Hematopoietic multipotent progenitor cell (in vitro differentiated cells): ENCODE measurements around the gene ABHD11. TPM values are rescaled to one million over a fixed set of nuclear protein-coding genes. Genes with fewer than 3 reads are reported as not detected.
"Not testable (repeated sequence)": the region's sequence is repeated elsewhere in the genome, so short reads cannot be mapped to it uniquely, and the experiment has no call there.

Experiments
- DNase-seq, 3 donors: peaks; one replicate each; pipeline ENCODE4 v3.0.0-alpha.2; 2011 to 2015; ENCODE audit warnings: low read depth in 2 of 3, low spot score in 2 of 3
- total RNA-seq: library from RNA; depleted of rRNA; stranded (reverse); fragments of >200 nt; gene quantifications from one replicate; pipeline ENCODE4 v1.2.3, GENCODE V29; 2012

ABHD11 gene
- total RNA-seq, 1 donor, result 11.3 TPM

DNA sequence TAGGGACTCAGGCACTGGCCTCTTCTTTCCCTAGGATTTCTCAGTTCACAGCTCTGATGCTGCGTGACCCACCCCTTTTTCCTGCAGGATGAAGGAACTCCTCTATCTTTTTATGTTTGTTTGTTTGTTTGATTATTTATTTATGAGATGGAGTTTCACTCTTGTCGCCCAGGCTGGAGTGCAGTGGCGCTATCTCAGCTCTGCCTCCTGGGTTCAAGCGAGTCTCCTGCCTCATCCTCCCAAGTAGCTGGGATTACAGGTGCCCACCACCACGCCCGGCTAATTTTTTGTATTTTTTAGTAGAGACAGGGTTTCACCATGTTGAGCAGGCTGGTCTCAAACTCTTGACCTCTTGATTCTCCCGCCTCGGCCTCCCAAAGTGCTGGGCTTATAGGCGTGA lies 18.2 kb downstream of the ABHD11 start:
- not testable (repeated sequence) for DNase-seq

- no peak for DNase-seq
Measured at GRCh38 chr7:73719806-73720169, 18.8 kb downstream of the ABHD11 start.

- peak in 1 of 3 donors; percentile 49 for DNase-seq
Measured at GRCh38 chr7:73718905-73719805, 19.4 kb downstream of the ABHD11 start, which contains the start of gene STX1A. Gene STX1A (minus strand): TSS chr7:73719669. CDS start chr7:73719631, 38 bp downstream.

DNA sequence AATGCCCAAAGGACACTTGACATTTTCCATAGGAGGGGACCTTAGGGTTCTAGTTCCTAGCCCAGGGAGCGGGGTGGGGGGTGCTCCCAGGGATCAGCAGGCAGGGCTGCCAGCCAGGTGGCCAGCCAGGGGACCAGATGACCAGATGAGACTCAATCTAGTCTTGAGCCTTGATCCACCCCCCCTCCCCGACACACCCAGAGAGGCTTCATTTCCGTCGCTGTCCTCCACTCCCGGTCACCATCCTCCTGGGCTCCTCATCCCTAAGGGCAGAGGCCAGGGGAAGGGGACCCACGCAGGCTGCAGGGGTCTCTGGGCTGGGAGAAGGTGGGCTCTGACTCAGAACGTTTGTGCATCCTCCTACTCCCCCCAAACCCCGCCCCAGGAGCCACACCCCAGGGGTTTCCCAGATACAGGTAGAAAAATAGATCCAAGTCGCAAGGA lies 20.1 kb downstream of the ABHD11 start:
- DNase-seq, result no peak

- DNase-seq, result peak in 2 of 3 donors; percentile 95 to 97
Measured at GRCh38 chr7:73717991-73718405, 20.6 kb downstream of the ABHD11 start.

DNA sequence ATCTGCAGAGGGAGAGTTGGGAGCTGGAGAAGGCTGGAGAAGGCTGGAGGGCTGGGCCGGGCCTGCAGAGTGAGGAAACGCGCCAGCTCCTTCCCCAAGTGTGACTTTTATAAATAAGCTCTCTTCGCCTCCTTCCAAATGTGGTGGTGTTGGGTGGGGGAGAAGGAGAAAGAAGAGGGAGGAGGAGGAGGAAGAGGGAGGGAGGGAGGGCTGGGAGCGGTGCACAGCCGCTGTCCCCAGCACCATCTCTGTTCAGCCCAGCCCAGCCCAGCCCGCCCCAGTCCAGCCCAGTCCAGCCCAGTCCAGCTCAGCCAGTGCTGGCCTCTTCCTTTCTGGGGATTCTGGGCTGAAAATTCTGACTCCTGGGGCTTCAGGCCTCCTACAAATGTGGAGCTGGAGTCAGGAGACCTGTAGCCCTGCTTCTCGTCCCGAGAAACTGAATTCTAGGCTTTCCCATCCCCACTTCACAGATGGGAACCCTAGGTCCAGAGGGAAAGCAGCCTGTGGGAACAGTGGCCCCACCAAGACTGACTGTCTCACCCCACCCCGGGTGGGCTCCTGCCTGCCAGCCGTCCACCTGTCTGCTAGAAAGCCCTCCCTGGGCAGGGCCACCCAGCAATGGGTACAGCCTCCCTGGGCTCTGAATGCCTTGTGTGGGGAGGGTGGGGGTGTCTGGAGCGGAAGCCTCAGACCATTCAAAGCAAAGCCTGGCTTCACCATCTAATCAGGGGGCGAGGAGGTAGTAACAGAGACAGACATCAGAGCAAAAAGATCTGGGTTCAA lies 21.4 kb downstream of the ABHD11 start:
- no peak for DNase-seq

DNA sequence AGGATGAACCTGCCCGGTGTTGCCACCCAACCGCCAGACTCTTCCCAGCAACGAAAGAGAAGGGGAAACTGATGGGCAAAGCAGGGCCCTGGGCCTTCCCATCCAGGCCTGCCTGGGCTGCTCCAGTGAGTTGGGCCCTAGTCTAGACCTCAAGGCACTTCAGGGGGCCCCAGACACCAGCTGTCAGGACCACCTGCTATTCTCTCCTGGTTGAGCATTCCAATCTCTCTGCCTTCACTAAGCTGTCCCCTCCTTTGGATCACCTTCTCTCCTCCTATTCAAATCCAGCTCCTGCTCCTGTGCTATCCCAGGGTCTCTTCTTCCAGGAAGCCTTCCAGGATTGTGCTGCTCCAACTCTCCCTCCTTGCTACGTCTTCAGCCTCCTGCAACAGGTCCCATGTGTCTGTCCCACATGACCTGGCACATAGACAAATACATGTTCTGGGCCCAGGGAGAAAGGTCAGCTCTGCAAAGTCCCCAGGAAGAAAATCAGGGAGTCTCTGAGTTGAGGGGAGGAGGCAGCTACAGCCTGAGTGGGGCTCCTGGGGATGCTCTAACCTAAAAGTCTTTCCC lies 22.2 kb downstream of the ABHD11 start:
- DNase-seq, result no peak

GRCh38 chr7:73715648-73716317 lies 22.8 kb downstream of the ABHD11 start:
- peak in 2 of 3 donors; percentile 72 to 83 for DNase-seq

DNA sequence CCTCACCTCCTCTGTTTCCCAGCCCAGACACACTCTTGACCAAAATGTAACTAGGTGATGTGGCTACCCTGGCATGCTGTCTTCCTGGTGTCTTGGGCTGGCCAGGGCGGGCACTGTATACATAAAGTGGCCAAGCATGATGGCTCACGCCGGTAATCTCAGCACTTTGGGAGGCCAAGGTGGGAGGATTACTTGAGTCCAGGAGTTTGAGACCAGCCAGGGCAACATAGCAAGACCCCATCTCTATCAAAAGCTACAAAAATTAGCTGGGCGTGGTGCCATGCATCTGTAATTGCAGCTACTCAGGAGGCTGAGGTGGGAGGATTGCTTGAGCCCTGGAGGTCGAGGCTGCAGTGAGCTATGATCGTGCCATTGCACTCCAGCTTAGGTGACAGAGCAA lies 25.3 kb downstream of the ABHD11 start:
- DNase-seq, result not testable (repeated sequence)

DNA sequence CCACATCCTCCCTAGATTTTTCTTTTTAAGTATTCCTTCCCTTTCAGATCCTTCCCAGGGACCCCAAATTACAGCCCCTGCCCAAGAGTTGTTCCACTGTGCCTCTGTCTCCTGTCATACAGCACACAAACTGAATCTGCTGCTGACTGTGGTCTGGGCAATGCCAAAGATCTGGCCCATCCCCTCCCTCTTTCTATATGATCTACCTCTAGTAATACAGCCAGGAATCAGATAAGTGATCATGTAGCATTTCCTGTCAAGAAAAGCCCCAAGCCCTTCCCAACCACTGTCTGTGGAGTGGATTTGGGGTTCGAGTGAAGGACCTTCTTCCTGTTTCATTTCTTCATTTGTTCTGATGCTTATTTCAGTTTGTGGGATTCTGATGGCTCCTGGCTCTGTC lies 25.8 kb downstream of the ABHD11 start:
- no peak for DNase-seq

- no peak for DNase-seq
Measured at GRCh38 chr7:73708961-73709549, 29.5 kb downstream of the ABHD11 start.

DNA sequence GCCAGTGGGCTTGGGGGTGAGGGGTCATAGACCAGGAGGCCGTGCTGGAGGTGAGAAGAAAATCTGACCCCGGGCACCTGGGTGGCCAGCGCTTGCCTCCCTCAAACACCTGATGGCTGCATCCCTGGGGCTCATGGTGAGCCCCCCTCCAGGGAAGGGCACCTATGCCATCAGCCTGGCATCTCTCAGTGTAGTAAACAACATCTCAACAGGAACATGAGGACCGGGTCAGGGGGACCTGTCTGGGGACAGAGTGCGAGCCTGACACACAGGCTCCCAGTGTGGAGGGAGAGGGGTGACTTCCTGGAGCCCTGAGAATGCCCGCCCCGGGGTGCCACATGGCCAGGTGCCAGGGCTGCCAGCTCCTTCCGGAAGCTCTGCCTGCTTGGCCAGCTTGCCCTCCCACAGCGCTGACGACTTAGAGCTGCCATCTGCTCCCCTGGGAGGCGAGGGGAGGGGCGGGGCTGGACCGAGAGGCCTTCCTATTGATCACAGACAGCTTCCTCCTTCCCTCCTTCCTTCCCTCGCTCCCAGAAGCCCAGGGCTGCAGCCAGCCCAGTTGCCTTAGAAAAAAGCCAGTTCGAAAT lies 31.5 kb downstream of the ABHD11 start:
- DNase-seq, result no peak

DNA sequence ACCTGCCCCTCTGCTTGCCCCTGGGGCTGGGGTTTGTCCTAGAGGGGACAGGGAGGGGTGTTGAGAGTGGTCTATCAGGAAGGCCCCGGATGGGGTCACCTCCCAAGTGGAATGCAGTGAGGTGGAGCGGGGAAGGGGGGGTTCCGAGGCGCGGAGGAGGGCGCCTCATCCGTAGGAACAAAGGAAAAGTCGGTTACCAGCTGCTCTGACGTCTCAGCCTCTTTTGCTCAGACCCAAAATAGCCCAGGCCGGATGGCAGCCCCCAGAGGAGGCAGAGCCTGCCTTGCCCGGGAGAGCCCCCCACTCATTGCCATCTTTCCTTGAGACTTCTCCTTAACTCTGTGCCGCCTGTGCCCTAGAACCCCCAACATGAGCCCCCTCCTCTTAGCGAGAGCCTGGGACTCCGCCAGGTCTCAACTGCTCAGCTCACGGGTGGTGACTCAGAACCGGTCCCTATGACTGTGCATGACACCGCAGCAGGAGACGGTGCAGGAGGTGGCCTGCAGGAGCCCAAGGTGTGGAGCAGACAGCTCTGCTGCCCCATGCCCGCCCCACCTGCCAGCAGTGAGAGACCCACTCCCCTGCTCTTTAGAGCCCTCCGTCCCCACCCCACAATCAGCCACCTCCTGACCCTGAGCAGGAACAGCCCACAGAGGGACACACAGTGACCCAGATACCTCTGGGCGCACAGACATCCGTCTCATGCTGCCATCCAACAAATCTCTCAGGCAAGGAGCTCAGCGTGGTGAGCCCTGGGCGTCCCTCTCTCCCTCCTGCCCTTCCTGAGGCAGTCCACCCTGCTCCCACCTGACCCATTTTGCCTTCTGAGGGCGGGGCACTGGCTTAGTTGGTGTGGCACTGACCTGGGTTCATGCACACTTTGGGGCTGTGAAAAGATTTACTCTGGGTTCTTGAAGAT lies 32.2 kb downstream of the ABHD11 start:
- peak in 2 of 3 donors; percentile 55 to 70 for DNase-seq

DNA sequence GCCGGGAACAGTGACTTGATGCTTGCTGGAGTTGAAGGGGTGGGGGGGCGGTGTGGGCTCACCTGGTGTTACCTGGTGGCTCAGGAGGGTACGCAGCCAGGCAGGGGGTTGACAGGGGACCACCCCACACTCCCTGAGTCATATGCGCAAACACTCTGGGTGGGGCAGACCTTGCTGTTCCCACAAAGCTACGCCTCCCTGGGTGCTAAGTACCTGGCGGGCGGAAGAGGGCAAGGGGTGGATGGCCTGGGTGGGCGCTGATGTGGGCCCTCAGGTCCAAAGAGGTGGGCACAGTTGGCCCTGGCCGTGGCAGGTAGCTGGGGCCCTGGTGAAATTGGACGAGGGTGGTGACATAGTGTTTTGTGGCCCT lies 33.1 kb downstream of the ABHD11 start:
- DNase-seq, result no peak

DNA sequence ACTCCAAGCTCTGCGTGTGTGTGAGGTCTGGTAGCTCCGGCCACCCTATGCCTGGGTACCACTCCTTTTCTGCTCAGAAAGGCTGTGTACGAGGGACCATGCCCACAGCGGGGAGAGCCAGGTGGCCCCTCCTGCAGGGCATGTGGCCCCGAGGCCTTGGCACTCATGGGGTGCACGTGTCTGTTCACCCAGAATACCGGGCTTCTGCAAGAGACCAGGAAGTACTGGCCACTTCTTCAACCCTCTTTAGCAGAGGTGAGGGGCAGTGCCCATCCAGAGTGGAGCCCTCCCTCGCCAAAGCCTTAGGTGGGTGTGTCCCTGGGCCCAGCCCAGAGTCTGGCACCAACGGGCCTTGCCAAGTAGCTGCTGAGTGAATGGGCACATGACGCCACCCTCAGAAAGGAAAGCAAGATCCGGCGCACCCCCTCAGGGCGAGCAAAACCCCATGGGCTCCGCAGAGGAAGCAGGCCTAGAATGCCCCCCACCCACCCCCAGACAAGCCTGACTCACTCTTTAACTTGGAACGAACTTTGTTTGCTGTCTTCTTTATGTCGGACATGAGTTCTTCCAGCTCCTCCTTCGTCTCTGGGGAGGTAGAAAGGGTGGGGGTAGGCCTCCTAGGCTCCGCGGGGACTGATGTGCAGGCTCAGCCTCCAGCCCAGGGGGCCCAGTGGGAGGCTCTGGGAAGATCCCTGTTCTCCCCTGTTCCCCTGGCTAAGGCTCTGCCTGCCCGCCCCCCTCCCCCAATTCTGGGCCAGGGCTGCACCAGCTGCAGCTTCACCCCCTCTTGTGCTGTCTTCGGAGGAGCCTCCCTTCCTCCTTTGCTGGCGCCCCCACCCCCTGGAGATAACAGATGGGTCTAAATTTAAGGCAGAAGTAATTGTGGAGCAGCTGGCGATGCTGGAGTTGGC lies 33.7 kb downstream of the ABHD11 start:
- no peak for DNase-seq

GRCh38 chr7:73703757-73704639 lies 34.6 kb downstream of the ABHD11 start:
- peak in 1 of 3 donors; percentile 58 for DNase-seq

- no peak for DNase-seq
Measured at GRCh38 chr7:73703225-73703624, 35.4 kb downstream of the ABHD11 start.
